Urinary bladder (tissue), 4 donors: ENCODE results near the gene RASL12. TPM values are rescaled to one million over a fixed set of nuclear protein-coding genes. Genes with fewer than 3 reads are reported as not detected.

Experiments used
- DNase-seq: peaks from one replicate; pipeline ENCODE4 v3.0.0-alpha.2; 2015; ENCODE audit errors: extremely low spot score
- H3K27ac ChIP-seq: one replicate; pipeline ENCODE4 v1.5.1; 2013; ENCODE audit warnings: low read depth, mild to moderate bottlenecking, moderate library complexity
- H3K36me3 ChIP-seq: one replicate; pipeline ENCODE4 v1.6.1; 2013; ENCODE audit warnings: mild to moderate bottlenecking, moderate library complexity; ENCODE audit not compliant: insufficient read depth
- H3K4me1 ChIP-seq: one replicate; pipeline ENCODE4 v1.6.1; 2013; ENCODE audit warnings: mild to moderate bottlenecking, moderate library complexity; ENCODE audit not compliant: insufficient read depth
- H3K4me3 ChIP-seq: one replicate; pipeline ENCODE4 v1.5.1; 2013; ENCODE audit warnings: low read depth, low read length
- WGBS: extraction: QIAGEN DNeasy Blood & Tissue Kit; methylation state at CpG from one replicate; pipeline ENCODE4 v1.1.7; 2013; 5-methylcytosine and 5-hydroxymethylcytosine counted together
- polyA plus RNA-seq: library from polyadenylated mRNA; stranded (reverse); fragments of 200-250 nt; gene quantifications from one replicate; pipeline ENCODE4 v1.2.3, GENCODE V29; 2013
- total RNA-seq: library from RNA; depleted of rRNA; stranded (reverse); fragments of >200 nt; gene quantifications from one replicate; pipeline ENCODE4 v1.2.3, GENCODE V29; 2014
- donor health status: healthy with polysubstance abuse.
- donor health status: healthy.

Gene RASL12
- total and polyA plus RNA-seq, 2 donors: 54.6 to 85.0 TPM

GRCh38 chr15:65060641-65061397, 7.0 kb downstream of the RASL12 start:
- DNase-seq: no peak
- WGBS: 88% methylated on average over 6 of the region's 6 CpGs
- H3K4me1 ChIP-seq: no peaks in the 10 kb centered on the region

GRCh38 chr15:65059931-65060596, 7.7 kb downstream of the RASL12 start:
- no peak for DNase-seq
- WGBS: 83% methylated on average over 4 of the region's 4 CpGs
- Histone ChIP-seq H3K27ac (no peak overlapping the region), H3K4me3 (no peak overlapping the region), H3K4me1 (no peaks in the 10 kb centered on the region), H3K36me3 (peaks cover 1% of the 10 kb centered on the region)

More at GRCh38 chr15:65060641-65061397, 7.0 kb downstream of the RASL12 start:
- peaks cover 1% of the 10 kb centered on the region for H3K36me3 ChIP-seq
- no peak overlapping the region for H3K27ac ChIP-seq
- H3K4me3 ChIP-seq: no peak overlapping the region

- DNase-seq: no peak
- no peak overlapping the region for H3K27ac ChIP-seq
- H3K4me3 ChIP-seq: no peak overlapping the region
- WGBS: 87% methylated on average over 3 of the region's 3 CpGs
- H3K4me1 ChIP-seq: no peaks in the 10 kb centered on the region
- peaks cover 1% of the 10 kb centered on the region for H3K36me3 ChIP-seq
Observed at GRCh38 chr15:65059369-65059750, 8.4 kb downstream of the RASL12 start.

- Histone ChIP-seq H3K4me3 (no peak overlapping the region), H3K36me3 (peaks cover 1% of the 10 kb centered on the region), H3K4me1 (no peaks in the 10 kb centered on the region), H3K27ac (no peak overlapping the region)
- 83% methylated on average over 16 of the region's 16 CpGs for WGBS
- no peak for DNase-seq
Observed at GRCh38 chr15:65058394-65059368, 9.1 kb downstream of the RASL12 start.

- H3K27ac ChIP-seq: no peak overlapping the region
- peaks cover 1% of the 10 kb centered on the region for H3K36me3 ChIP-seq
- DNase-seq: no peak
- H3K4me3 ChIP-seq: no peak overlapping the region
- no peaks in the 10 kb centered on the region for H3K4me1 ChIP-seq
- 87% methylated on average over 8 of the region's 8 CpGs for WGBS
Observed at GRCh38 chr15:65057549-65057940, 10.2 kb downstream of the RASL12 start.

GRCh38 chr15:65056868-65057548, 10.8 kb downstream of the RASL12 start:
- Histone ChIP-seq H3K36me3 (peaks cover 1% of the 10 kb centered on the region), H3K4me1 (no peaks in the 10 kb centered on the region), H3K27ac (no peak overlapping the region), H3K4me3 (no peak overlapping the region)
- WGBS: 83% methylated on average over 8 of the region's 8 CpGs
- no peak for DNase-seq

- Histone ChIP-seq H3K27ac (peak overlapping the region; percentile 13), H3K36me3 (peaks cover 1% of the 10 kb centered on the region), H3K4me3 (no peak overlapping the region), H3K4me1 (no peaks in the 10 kb centered on the region)
- no peak for DNase-seq
- 73% methylated on average over 9 of the region's 9 CpGs for WGBS
Observed at GRCh38 chr15:65056106-65056505, 11.7 kb downstream of the RASL12 start.

GRCh38 chr15:65055201-65055870, 12.5 kb downstream of the RASL12 start:
- Histone ChIP-seq H3K36me3 (peaks cover 1% of the 10 kb centered on the region), H3K27ac (no peak overlapping the region), H3K4me3 (no peak overlapping the region), H3K4me1 (no peaks in the 10 kb centered on the region)
- 37% methylated on average over 6 of the region's 6 CpGs for WGBS
- DNase-seq: no peak

- 72% methylated on average over 26 of the region's 26 CpGs for WGBS
- no peak overlapping the region for H3K27ac ChIP-seq
- DNase-seq: no peak
- no peaks in the 10 kb centered on the region for H3K4me1 ChIP-seq
- H3K36me3 ChIP-seq: peaks cover 1% of the 10 kb centered on the region
- H3K4me3 ChIP-seq: no peak overlapping the region
Observed at GRCh38 chr15:65054333-65055200, 13.2 kb downstream of the RASL12 start.

GRCh38 chr15:65052956-65053355, 14.8 kb downstream of the RASL12 start:
- WGBS: 79% methylated on average over 2 of the region's 2 CpGs
- no peak overlapping the region for H3K27ac ChIP-seq
- DNase-seq: no peak
- H3K36me3 ChIP-seq: no peaks in the 10 kb centered on the region
- H3K4me3 ChIP-seq: no peak overlapping the region
- no peaks in the 10 kb centered on the region for H3K4me1 ChIP-seq

GRCh38 chr15:65051266-65051665, 16.5 kb downstream of the RASL12 start:
- DNase-seq: no peak
- 68% methylated on average over 2 of the region's 2 CpGs for WGBS
- no peak overlapping the region for H3K4me3 ChIP-seq
- no peak overlapping the region for H3K27ac ChIP-seq
- H3K4me1 ChIP-seq: no peaks in the 10 kb centered on the region
- no peaks in the 10 kb centered on the region for H3K36me3 ChIP-seq

- no peak overlapping the region for H3K27ac ChIP-seq
- WGBS: 40% methylated on average over 4 of the region's 4 CpGs
- H3K4me1 ChIP-seq: no peaks in the 10 kb centered on the region
- H3K4me3 ChIP-seq: no peak overlapping the region
- H3K36me3 ChIP-seq: no peaks in the 10 kb centered on the region
- no peak for DNase-seq
Observed at GRCh38 chr15:65050270-65050669, 17.5 kb downstream of the RASL12 start.
